Pancreas (tissue), 10 donors: ENCODE results near the gene FAM221B. TPM values are rescaled to one million over a fixed set of nuclear protein-coding genes. Genes with fewer than 3 reads are reported as not detected.

Source experiments
- ATAC-seq, 4 donors: fragments of 200-7000 bp; cut with Tn5 transposase; one replicate each; pipeline versions ENCODE4 v1.8.0 to v1.9.1; 2020; ENCODE audit warnings: mild to moderate bottlenecking in 4 of 4, moderate library complexity in 4 of 4
- DNase-seq, 6 donors: peaks; one replicate each; pipeline ENCODE4 v3.0.0-alpha.2; 2020
- FAIRE-seq: peaks from 2 replicates; lab custom pipeline; 2012; peaks lifted over from hg19 to GRCh38; lab: Jason Lieb, UNC
- H3K27ac ChIP-seq, 4 donors: fragments of 200-600 bp; sonication (generic); 1 replicate in 3 of 4; 2 replicates in 1 of 4; pipeline versions ENCODE4 v1.5.0 to v1.8.0; 2020
- H3K27me3 ChIP-seq, 4 donors: fragments of 200-600 bp; one replicate each; pipeline ENCODE4 v1.8.0; 2021
- H3K36me3 ChIP-seq, 3 donors: fragments of 200-600 bp; sonication (generic) in 1 of 3; one replicate each; pipeline versions ENCODE4 v1.5.0 to v1.8.0; 2020 to 2021
- H3K4me1 ChIP-seq, 3 donors: fragments of 200-600 bp; one replicate each; pipeline ENCODE4 v1.8.0; 2021
- H3K4me3 ChIP-seq, 4 donors: fragments of 200-600 bp; sonication (generic) in 2 of 4; one replicate each; pipeline versions ENCODE4 v1.5.0 to v1.8.0; 2020 to 2021
- H3K9me3 ChIP-seq, 4 donors: fragments of 200-600 bp; one replicate each; pipeline ENCODE4 v1.8.0; 2021
- WGBS, 2 donors: extraction: QIAGEN DNeasy Blood & Tissue Kit; methylation state at CpG; one replicate each; pipeline ENCODE4 v1.1.7; 2013; 5-methylcytosine and 5-hydroxymethylcytosine counted together
- intact Hi-C, 3 donors: fragments of 100-400 bp; cut with DNase I; formaldehyde crosslinking; loops; one replicate each; pipeline versions ENCODE4 v1.11.1 to v1.14.2; 2022
- polyA plus RNA-seq, 2 donors: library from polyadenylated mRNA; stranded (reverse); fragments of 200-250 nt; gene quantifications; one replicate each; pipeline ENCODE4 v1.2.3, GENCODE V29; 2013
- total RNA-seq, 6 donors: library from RNA; stranded (reverse); fragmentation: NEBNext Ultra II Directional in 4 of 6; extraction: Animal tissue kit (Norgen Biotek cat#: 25700) in 4 of 6; gene quantifications; one replicate each; pipeline versions ENCODE4 v1.2.1 to v1.2.4, GENCODE V29; 2021 to 2023
- TF ChIP-seq, protein P1 (sequence below), 4 donors: fragments of 200-600 bp; sonication (generic) in 3 of 4; IDR thresholded peaks; one replicate each; pipeline versions ENCODE4 v1.5.0 to v1.8.0; 2021; ENCODE audit warnings: antibody characterized with exemption in 4 of 4
- donor health status: healthy with polysubstance abuse.
- donor health status: DM: no; HTN: no; CAD: no; lungs with moderate emphysema.
- donor health status: DM: no; HTN: no; CAD: no.
- donor health status: control.
- donor health status: control.
- donor health status: Bipolar disorder and iron deficiency.
- donor health status: DM: yes; HTN: yes; CAD: no.
- donor health status: DM: no; HTN: no; CAD: no.
- donor health status: DM: no; HTN: no; CAD: no.
- donor health status: DM: yes; HTN: yes; CAD: no.

FAM221B gene
- total and polyA plus RNA-seq, 8 donors: 0.11 TPM; not detected in 7

DNA sequence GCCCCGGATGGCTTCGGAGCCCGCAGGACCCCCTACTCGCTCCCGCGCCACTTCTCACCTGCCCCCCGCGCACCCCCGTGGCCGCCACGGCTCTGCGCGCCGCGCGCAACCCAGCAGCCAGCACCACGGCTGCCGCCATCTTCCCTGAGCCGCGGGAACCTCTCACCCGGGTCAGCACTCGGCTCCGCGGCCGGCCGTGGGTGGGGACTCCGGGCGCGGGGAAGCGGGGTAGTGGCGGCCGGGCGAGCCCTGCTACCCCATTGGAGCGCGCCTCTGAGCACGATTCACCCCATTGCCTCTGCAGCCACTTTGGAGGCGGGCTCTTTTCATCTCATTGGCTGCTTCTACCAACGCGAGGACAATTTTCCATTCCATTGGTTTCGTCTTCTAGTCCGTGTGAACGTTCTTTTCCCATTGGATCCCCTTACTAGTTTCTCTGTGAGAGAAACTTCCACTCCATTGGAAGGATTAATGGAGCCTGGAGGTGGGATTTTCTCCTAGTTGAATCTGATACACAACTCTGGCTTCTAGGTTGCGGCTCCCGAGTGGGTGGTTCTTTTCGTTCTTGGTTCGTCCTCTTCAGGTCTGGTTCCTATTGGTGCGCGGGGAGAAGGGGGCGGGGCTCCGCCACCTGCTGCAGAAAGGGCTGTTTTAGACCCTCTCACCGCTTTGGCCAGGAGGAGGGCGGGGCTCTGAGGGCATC, 13.5 kb downstream of the FAM221B start, which contains the start of gene HINT2:
Gene HINT2, minus strand, starts transcription at position 202 of the 703 bp plus-strand sequence. Its CDS starts 63 bp downstream, at position 139.
- no peaks in the 10 kb centered on the region for H3K27me3 ChIP-seq
- WGBS, 2 donors: 0 to 1% methylated on average over 29 to 52 of the region's 52 CpGs
- H3K36me3 ChIP-seq: no peaks in the 10 kb centered on the region
- no peaks in the 10 kb centered on the region for H3K9me3 ChIP-seq
- intact Hi-C loops: loop anchor here in 1 of 3 donors (10.0 kb wide), 1 partner anchor 60 kb away; the partner anchor contains the start of gene MSMP
- H3K4me3 ChIP-seq: peak within 1 kb of the TSS; percentile 39 to 97 (median 84)
- H3K27ac ChIP-seq: peak within 1 kb of the TSS; percentile 92 to 100 (median 97)
- FAIRE-seq (peak; percentile 97), ATAC-seq (peak; percentile 87 to 94 (median 88)), DNase-seq (peak; percentile 94 to 98 (median 96))
- H3K4me1 ChIP-seq: peaks cover 0 to 20% (median 9%) of the 10 kb centered on the region in 3 donors
- TF ChIP-seq, protein P1, sequence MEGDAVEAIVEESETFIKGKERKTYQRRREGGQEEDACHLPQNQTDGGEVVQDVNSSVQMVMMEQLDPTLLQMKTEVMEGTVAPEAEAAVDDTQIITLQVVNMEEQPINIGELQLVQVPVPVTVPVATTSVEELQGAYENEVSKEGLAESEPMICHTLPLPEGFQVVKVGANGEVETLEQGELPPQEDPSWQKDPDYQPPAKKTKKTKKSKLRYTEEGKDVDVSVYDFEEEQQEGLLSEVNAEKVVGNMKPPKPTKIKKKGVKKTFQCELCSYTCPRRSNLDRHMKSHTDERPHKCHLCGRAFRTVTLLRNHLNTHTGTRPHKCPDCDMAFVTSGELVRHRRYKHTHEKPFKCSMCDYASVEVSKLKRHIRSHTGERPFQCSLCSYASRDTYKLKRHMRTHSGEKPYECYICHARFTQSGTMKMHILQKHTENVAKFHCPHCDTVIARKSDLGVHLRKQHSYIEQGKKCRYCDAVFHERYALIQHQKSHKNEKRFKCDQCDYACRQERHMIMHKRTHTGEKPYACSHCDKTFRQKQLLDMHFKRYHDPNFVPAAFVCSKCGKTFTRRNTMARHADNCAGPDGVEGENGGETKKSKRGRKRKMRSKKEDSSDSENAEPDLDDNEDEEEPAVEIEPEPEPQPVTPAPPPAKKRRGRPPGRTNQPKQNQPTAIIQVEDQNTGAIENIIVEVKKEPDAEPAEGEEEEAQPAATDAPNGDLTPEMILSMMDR (IDR thresholded peaks at IDR 0.05): no peak

DNA sequence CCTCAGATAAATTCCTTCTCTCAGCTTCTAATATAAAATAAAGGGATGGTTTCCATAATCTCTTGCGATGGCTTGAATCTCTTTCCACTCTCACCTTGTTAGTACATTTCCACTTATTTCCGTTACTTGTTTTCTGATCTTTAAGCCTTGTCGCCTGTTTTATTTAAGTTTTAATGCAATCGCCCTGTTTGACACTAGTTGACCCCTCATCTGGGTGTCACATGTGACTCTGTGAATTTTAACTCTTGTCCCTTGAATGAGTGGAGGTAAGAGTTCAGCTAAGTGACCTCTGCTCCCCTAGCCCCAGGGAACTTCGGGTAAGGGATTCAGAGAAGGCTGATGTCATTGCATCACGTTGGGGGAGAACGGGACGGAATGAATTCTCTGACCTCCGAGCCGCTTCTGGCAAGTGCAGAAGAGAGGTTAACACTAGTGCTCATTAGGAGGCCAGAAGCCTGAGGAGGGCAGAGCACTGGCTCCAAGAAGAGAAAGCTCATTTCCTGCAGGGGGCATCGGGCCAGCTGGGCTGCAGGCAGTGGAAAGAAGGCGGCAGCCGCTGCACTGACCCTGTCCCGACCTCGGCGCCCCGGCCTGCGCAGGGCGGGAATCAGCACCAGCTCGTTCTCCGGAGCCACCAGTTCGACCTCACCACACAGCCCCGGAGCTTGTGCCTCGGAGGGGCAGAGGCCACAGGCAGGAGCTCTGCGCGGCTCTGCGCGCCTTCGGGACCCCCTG, 14.3 kb downstream of the FAM221B start:
- Histone ChIP-seq H3K9me3 (no peaks in the 10 kb centered on the region), H3K27ac (peak overlapping the region; percentile 92 to 100 (median 97)), H3K4me1 (peaks cover 0 to 20% (median 9%) of the 10 kb centered on the region in 3 donors), H3K4me3 (peak overlapping the region; percentile 39 to 97 (median 84)), H3K36me3 (no peaks in the 10 kb centered on the region), H3K27me3 (no peaks in the 10 kb centered on the region)
- intact Hi-C loops: loop anchor here in 1 of 3 donors (10.0 kb wide), 1 partner anchor 59 kb away; the partner anchor contains the start of gene MSMP
- ATAC-seq (peak; percentile 33 to 62 (median 46)), FAIRE-seq (no peak), DNase-seq (peak; percentile 59 to 85 (median 74))
- WGBS, 2 donors: 4 to 6% methylated on average over 29 of the region's 29 CpGs
- TF ChIP-seq, protein P1 (IDR thresholded peaks at IDR 0.05): no peak

DNA sequence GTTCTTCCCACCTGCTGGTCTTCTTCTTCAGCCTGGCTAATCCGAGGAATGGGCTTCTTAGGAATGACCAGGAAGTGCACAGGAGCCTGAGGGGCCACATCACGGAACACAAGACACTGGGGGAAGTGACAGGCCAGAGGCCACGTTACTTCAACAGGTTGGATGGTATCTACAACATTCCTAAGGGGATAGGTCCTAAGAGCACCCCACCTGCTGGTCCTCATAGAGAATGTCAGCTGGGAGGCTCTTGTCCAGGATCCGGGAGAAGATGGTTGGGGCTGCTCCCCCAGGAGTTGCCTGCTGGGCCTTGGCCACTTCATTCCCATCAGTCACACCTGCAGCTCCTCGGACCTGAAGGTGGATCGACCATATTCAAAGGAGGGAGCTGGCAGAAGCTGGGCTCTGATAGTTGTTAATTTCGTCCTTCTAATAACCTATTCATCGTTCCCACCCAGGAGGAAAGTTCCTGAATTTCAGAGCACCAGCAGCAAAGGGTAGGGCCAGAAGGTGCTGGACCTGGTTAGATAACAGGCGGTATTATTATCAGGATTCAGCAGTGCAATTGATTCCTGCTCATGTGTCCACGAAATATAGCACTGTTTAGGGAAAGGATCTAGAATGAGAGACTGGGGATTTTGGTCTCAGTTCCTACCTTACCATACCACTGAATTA, 15.0 kb downstream of the FAM221B start:
- H3K27me3 ChIP-seq: no peaks in the 10 kb centered on the region
- 52 to 56% methylated on average over 10 of the region's 10 CpGs for WGBS, 2 donors
- DNase-seq: no peak
- no peak for ATAC-seq
- peak overlapping the region in 2 of 4 donors; percentile 80 to 89 for H3K4me3 ChIP-seq
- no peaks in the 10 kb centered on the region for H3K9me3 ChIP-seq
- no peaks in the 10 kb centered on the region for H3K36me3 ChIP-seq
- peaks cover 0 to 20% (median 9%) of the 10 kb centered on the region in 3 donors for H3K4me1 ChIP-seq
- intact Hi-C loops: loop anchor here in 1 of 3 donors (10.0 kb wide), 1 partner anchor 59 kb away; the partner anchor contains the start of gene MSMP
- no peak for FAIRE-seq
- TF ChIP-seq, protein P1 (IDR thresholded peaks at IDR 0.05): no peak
- H3K27ac ChIP-seq: peak overlapping the region; percentile 92 to 100 (median 97)

DNA sequence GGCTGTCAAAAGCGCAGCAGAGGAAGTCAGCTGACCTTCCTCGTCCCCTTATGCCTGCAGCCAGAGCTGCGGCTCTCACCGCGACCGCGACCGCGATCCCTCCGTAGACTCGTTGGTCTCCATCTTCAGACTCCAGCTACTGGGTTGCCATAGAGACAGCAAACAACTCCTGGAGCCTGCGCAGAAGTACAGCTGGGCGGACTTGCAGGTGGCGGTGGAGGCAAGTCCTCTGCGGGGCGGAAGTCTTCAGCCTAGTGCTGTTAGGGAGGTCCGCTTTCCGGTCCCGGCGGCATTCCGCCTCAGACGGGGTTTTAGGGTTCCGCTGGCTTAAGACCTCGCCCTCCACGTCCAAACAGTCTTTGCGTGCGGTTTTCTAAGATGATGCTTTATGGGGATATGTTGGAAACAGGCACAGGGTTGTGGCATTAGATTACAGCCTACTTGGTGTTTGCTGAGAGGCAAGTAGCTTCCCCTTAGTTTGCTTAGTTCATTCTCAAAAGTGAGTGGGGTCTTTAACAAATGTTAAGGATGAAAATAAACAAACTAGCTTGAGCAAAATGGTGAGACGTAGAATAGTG, 16.4 kb downstream of the FAM221B start, which contains the start of gene SPAG8:
Gene SPAG8, minus strand, starts transcription at position 238 of the 578 bp plus-strand sequence. Its CDS starts 115 bp downstream, at position 123.
- no peaks in the 10 kb centered on the region for H3K9me3 ChIP-seq
- intact Hi-C loops: loop anchor here in 1 of 3 donors (10.0 kb wide), 1 partner anchor 57 kb away; the partner anchor contains the start of gene MSMP
- DNase-seq: peak; percentile 84 to 98 (median 94)
- H3K4me1 ChIP-seq: peaks cover 0 to 20% (median 9%) of the 10 kb centered on the region in 3 donors
- no peak for FAIRE-seq
- peak within 1 kb of the TSS; percentile 13 to 43 (median 36) for H3K4me3 ChIP-seq
- no peaks in the 10 kb centered on the region for H3K36me3 ChIP-seq
- peak within 1 kb of the TSS; percentile 11 to 71 (median 41) for H3K27ac ChIP-seq
- 1 to 2% methylated on average over 28 of the region's 28 CpGs for WGBS, 2 donors
- TF ChIP-seq, protein P1 (IDR thresholded peaks at IDR 0.05): no peak
- peak; percentile 68 to 79 (median 73) for ATAC-seq
- no peaks in the 10 kb centered on the region for H3K27me3 ChIP-seq
